ENCODE data around the gene IGFBP6.

DNA sequence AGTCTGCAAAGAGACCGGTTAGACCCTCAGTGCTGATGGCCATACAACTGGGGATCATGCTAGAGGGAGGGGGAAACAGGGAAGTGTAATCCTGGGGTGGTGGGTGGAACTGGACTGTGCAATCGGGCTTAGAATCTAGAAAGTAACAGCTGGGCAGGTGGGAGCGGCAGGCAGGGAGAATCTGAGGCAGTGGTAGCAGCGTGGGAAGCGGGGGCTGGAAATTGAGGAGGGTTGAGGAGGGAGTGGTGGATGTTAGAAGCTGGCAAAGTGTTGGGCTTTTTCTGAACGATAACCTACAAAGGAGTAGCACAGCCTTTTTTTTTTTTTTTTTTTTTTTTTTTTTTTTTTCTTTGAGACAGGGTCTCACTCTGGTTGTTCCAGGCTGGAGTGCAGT is 3.1 kb upstream of the IGFBP6 start:
- TF ChIP-seq POLR2A (IDR thresholded peaks at IDR 0.05) = no peak
- TF ChIP-seq, protein P1, sequence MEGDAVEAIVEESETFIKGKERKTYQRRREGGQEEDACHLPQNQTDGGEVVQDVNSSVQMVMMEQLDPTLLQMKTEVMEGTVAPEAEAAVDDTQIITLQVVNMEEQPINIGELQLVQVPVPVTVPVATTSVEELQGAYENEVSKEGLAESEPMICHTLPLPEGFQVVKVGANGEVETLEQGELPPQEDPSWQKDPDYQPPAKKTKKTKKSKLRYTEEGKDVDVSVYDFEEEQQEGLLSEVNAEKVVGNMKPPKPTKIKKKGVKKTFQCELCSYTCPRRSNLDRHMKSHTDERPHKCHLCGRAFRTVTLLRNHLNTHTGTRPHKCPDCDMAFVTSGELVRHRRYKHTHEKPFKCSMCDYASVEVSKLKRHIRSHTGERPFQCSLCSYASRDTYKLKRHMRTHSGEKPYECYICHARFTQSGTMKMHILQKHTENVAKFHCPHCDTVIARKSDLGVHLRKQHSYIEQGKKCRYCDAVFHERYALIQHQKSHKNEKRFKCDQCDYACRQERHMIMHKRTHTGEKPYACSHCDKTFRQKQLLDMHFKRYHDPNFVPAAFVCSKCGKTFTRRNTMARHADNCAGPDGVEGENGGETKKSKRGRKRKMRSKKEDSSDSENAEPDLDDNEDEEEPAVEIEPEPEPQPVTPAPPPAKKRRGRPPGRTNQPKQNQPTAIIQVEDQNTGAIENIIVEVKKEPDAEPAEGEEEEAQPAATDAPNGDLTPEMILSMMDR (IDR thresholded peaks at IDR 0.05) = no peak

Measured in adrenal gland (tissue), 5 donors.